ENCODE measurements around the gene TCAP. TPM values are rescaled to one million over a fixed set of nuclear protein-coding genes. Genes with fewer than 3 reads are reported as not detected.
"Not testable (repeated sequence)": the region's sequence is repeated elsewhere in the genome, so short reads cannot be mapped to it uniquely, and the experiment has no call there.

The TCAP gene
- total RNA-seq, 6 experiments from 2014 or later: 0.09 to 0.51 (median 0.14) TPM

GRCh38 chr17:39706921-39707337 is 41.8 kb downstream of the TCAP start:
- no peak overlapping the region for H3K4me3 Mint-ChIP-seq
- H3K4me1 Mint-ChIP-seq (ENCODE audit: low read depth): peaks cover 22% of the 10 kb centered on the region
- no peak for DNase-seq
- peaks cover 3% of the 10 kb centered on the region; the same call in 1 of the 2 replicates for H3K27me3 Mint-ChIP-seq (ENCODE audit: insufficient read depth)
- peaks cover 4% of the 10 kb centered on the region; the same call in 1 of the 2 replicates for H3K36me3 Mint-ChIP-seq (ENCODE audit: low read depth)
- H3K9me3 Mint-ChIP-seq: no peaks in the 10 kb centered on the region
- TF ChIP-seq, protein P1, sequence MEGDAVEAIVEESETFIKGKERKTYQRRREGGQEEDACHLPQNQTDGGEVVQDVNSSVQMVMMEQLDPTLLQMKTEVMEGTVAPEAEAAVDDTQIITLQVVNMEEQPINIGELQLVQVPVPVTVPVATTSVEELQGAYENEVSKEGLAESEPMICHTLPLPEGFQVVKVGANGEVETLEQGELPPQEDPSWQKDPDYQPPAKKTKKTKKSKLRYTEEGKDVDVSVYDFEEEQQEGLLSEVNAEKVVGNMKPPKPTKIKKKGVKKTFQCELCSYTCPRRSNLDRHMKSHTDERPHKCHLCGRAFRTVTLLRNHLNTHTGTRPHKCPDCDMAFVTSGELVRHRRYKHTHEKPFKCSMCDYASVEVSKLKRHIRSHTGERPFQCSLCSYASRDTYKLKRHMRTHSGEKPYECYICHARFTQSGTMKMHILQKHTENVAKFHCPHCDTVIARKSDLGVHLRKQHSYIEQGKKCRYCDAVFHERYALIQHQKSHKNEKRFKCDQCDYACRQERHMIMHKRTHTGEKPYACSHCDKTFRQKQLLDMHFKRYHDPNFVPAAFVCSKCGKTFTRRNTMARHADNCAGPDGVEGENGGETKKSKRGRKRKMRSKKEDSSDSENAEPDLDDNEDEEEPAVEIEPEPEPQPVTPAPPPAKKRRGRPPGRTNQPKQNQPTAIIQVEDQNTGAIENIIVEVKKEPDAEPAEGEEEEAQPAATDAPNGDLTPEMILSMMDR (IDR thresholded peaks at IDR 0.05): no peak
- no peak overlapping the region for H3K27ac Mint-ChIP-seq

GRCh38 chr17:39709319-39709997 is 44.3 kb downstream of the TCAP start:
- peaks cover 4% of the 10 kb centered on the region; the same call in 1 of the 2 replicates for H3K36me3 Mint-ChIP-seq (ENCODE audit: low read depth)
- TF ChIP-seq, protein P1 (IDR thresholded peaks at IDR 0.05): no peak
- H3K9me3 Mint-ChIP-seq: no peaks in the 10 kb centered on the region
- H3K4me3 Mint-ChIP-seq: no peak overlapping the region
- peaks cover 5% of the 10 kb centered on the region; the same call in 1 of the 2 replicates for H3K4me1 Mint-ChIP-seq (ENCODE audit: low read depth)
- no peak for DNase-seq
- H3K27ac Mint-ChIP-seq: no peak overlapping the region
- peaks cover 2% of the 10 kb centered on the region; the same call in 1 of the 2 replicates for H3K27me3 Mint-ChIP-seq (ENCODE audit: insufficient read depth)

DNA sequence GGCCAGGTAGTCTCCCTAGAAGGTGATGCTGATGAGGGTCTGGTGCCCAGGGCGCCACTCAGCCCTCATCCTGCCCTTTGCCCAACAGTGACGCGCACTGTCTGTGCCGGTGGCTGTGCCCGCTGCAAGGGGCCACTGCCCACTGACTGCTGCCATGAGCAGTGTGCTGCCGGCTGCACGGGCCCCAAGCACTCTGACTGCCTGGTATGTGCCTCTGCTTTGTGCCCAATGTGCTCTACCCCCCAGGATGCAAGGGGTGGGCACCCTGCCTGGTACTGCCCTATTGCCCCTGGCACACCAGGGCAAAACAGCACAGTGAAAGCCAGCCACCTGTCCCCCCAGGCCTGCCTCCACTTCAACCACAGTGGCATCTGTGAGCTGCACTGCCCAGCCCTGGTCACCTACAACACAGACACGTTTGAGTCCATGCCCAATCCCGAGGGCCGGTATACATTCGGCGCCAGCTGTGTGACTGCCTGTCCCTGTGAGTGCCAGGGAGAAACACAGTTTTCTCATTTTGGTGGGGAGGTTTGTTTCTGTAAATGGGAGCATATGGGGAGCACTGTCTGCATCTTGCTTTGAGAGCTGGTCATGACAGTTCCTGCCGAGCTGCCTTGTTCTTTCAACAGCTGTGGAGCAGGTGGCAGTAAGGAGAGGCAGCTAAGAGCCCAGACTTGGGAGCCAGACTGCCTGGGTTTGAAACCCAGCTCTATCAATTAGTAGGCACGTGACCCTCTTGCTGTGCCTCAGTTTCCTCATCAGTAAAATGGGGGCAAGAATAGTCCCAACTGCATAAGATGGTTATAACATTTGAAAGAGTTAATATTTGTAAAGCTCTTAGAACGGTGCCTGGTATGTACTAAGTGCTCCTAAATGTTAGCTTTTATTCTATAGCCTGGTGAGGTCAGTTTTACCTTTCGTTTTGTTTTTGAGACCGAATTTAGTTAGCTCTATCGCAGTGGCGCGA is 45.1 kb downstream of the TCAP start:
- H3K27ac Mint-ChIP-seq: no peak overlapping the region
- no peaks in the 10 kb centered on the region for H3K4me1 Mint-ChIP-seq (ENCODE audit: low read depth)
- TF ChIP-seq, protein P1 (IDR thresholded peaks at IDR 0.05): no peak
- H3K4me3 Mint-ChIP-seq: no peak overlapping the region
- H3K36me3 Mint-ChIP-seq (ENCODE audit: low read depth): peaks cover 4% of the 10 kb centered on the region; the same call in 1 of the 2 replicates
- no peak for DNase-seq
- no peaks in the 10 kb centered on the region for H3K9me3 Mint-ChIP-seq
- peaks cover 2% of the 10 kb centered on the region; the same call in 1 of the 2 replicates for H3K27me3 Mint-ChIP-seq (ENCODE audit: insufficient read depth)

DNA sequence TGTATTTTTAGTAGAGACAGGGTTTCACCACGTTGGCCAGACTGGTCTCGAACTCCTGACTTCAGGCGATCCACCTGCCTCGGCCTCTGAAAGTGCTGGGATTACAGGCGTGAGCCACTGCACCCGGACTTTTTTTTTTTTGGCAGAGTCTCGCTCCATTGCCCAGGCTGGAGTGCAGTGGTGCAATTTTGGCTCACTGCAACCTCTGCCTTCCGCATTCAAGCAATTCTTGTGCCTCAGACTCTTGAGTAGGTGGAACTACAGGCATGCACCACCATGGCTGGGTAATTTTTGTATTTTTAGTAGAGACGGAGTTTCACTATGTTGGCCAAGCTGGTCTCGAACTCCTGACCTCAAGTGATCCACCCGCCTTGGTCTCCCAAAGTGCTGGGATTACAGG is 45.9 kb downstream of the TCAP start:
- not testable (repeated sequence) for H3K27me3 Mint-ChIP-seq (ENCODE audit: insufficient read depth); DNase-seq; H3K27ac Mint-ChIP-seq; H3K4me1 Mint-ChIP-seq (ENCODE audit: low read depth); H3K9me3 Mint-ChIP-seq; H3K4me3 Mint-ChIP-seq; H3K36me3 Mint-ChIP-seq (ENCODE audit: low read depth)

DNA sequence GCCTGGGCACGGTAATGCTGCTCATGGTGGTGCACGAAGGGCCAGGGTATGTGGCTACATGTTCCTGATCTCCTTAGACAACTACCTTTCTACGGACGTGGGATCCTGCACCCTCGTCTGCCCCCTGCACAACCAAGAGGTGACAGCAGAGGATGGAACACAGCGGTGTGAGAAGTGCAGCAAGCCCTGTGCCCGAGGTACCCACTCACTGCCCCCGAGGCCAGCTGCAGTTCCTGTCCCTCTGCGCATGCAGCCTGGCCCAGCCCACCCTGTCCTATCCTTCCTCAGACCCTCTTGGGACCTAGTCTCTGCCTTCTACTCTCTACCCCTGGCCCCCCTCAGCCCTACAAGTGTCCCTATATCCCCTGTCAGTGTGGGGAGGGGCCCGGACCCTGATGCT is 46.7 kb downstream of the TCAP start:
- Mint-ChIP-seq H3K9me3 (no peaks in the 10 kb centered on the region), H3K27me3 (ENCODE audit: insufficient read depth) (peaks cover 2% of the 10 kb centered on the region; the same call in 1 of the 2 replicates), H3K4me3 (no peak overlapping the region), H3K27ac (no peak overlapping the region), H3K4me1 (ENCODE audit: low read depth) (no peaks in the 10 kb centered on the region), H3K36me3 (ENCODE audit: low read depth) (peaks cover 4% of the 10 kb centered on the region; the same call in 1 of the 2 replicates)
- TF ChIP-seq, protein P1 (IDR thresholded peaks at IDR 0.05): no peak
- no peak for DNase-seq
